ENCODE results near the gene FOXD1.

The FOXD1 gene

GRCh38 chr5:73436535-73437100 is 12.0 kb downstream of the FOXD1 start:
- FAIRE-seq (no peak), DNase-seq (ENCODE audit: insufficient read length) (peak; percentile 21)
- TF ChIP-seq POLR2AphosphoS5 (IDR thresholded peaks at IDR 0.05; ENCODE audit: low read depth, low read length) = no peak
- no peak for TF ChIP-seq TAF1 (IDR thresholded peaks at IDR 0.05; ENCODE audit: borderline replicate concordance, low read depth, low read length)
- TF ChIP-seq POLR2A (IDR thresholded peaks at IDR 0.05; ENCODE audit: low read depth, low read length) = no peak

- DNase-seq (ENCODE audit: insufficient read length) (no peak), FAIRE-seq (no peak)
- TF ChIP-seq POLR2AphosphoS5 (IDR thresholded peaks at IDR 0.05; ENCODE audit: low read depth, low read length) (no peak), TAF1 (IDR thresholded peaks at IDR 0.05; ENCODE audit: borderline replicate concordance, low read depth, low read length) (no peak), POLR2A (IDR thresholded peaks at IDR 0.05; ENCODE audit: low read depth, low read length) (no peak)
Observed at GRCh38 chr5:73435759-73436534, 12.6 kb downstream of the FOXD1 start.

GRCh38 chr5:73434907-73435306 is 13.7 kb downstream of the FOXD1 start:
- FAIRE-seq (no peak), DNase-seq (ENCODE audit: insufficient read length) (no peak)
- TF ChIP-seq TAF1 (IDR thresholded peaks at IDR 0.05; ENCODE audit: borderline replicate concordance, low read depth, low read length) (no peak), POLR2AphosphoS5 (IDR thresholded peaks at IDR 0.05; ENCODE audit: low read depth, low read length) (no peak)

- no peak for DNase-seq (ENCODE audit: insufficient read length)
- FAIRE-seq = no peak
Observed at GRCh38 chr5:73434461-73434860, 14.1 kb downstream of the FOXD1 start.

GRCh38 chr5:73433982-73434342 is 14.6 kb downstream of the FOXD1 start:
- DNase-seq (ENCODE audit: insufficient read length) (no peak), FAIRE-seq (no peak)
- TF ChIP-seq TAF1 (IDR thresholded peaks at IDR 0.05; ENCODE audit: borderline replicate concordance, low read depth, low read length) = no peak
- no peak for TF ChIP-seq POLR2AphosphoS5 (IDR thresholded peaks at IDR 0.05; ENCODE audit: low read depth, low read length)
- no peak for TF ChIP-seq POLR2A (IDR thresholded peaks at IDR 0.05; ENCODE audit: low read depth, low read length)

More at GRCh38 chr5:73434461-73434860, 14.1 kb downstream of the FOXD1 start:
- no peak for TF ChIP-seq TAF1 (IDR thresholded peaks at IDR 0.05; ENCODE audit: borderline replicate concordance, low read depth, low read length)
- TF ChIP-seq POLR2A (IDR thresholded peaks at IDR 0.05; ENCODE audit: low read depth, low read length) = no peak
- TF ChIP-seq POLR2AphosphoS5 (IDR thresholded peaks at IDR 0.05; ENCODE audit: low read depth, low read length) = no peak

GRCh38 chr5:73433272-73433981 is 15.2 kb downstream of the FOXD1 start:
- no peak for DNase-seq (ENCODE audit: insufficient read length)
- TF ChIP-seq TAF1 (IDR thresholded peaks at IDR 0.05; ENCODE audit: borderline replicate concordance, low read depth, low read length) = no peak
- TF ChIP-seq POLR2AphosphoS5 (IDR thresholded peaks at IDR 0.05; ENCODE audit: low read depth, low read length) = no peak
- TF ChIP-seq POLR2A (IDR thresholded peaks at IDR 0.05; ENCODE audit: low read depth, low read length) = no peak
- no peak for FAIRE-seq

GRCh38 chr5:73431204-73431851 is 17.2 kb downstream of the FOXD1 start:
- no peak for FAIRE-seq
- DNase-seq (ENCODE audit: insufficient read length) = no peak
- TF ChIP-seq TAF1 (IDR thresholded peaks at IDR 0.05; ENCODE audit: borderline replicate concordance, low read depth, low read length) (no peak), POLR2AphosphoS5 (IDR thresholded peaks at IDR 0.05; ENCODE audit: low read depth, low read length) (no peak), POLR2A (IDR thresholded peaks at IDR 0.05; ENCODE audit: low read depth, low read length) (no peak)

- FAIRE-seq (no peak), DNase-seq (ENCODE audit: insufficient read length) (no peak)
- no peak for TF ChIP-seq POLR2AphosphoS5 (IDR thresholded peaks at IDR 0.05; ENCODE audit: low read depth, low read length)
- no peak for TF ChIP-seq POLR2A (IDR thresholded peaks at IDR 0.05; ENCODE audit: low read depth, low read length)
- TF ChIP-seq TAF1 (IDR thresholded peaks at IDR 0.05; ENCODE audit: borderline replicate concordance, low read depth, low read length) = no peak
Observed at GRCh38 chr5:73426034-73426433, 22.5 kb downstream of the FOXD1 start.

- no peak for DNase-seq (ENCODE audit: insufficient read length)
- TF ChIP-seq POLR2A (IDR thresholded peaks at IDR 0.05; ENCODE audit: low read depth, low read length) = no peak
- FAIRE-seq = no peak
Observed at GRCh38 chr5:73424556-73424977, 24.0 kb downstream of the FOXD1 start.

- TF ChIP-seq TAF1 (IDR thresholded peaks at IDR 0.05; ENCODE audit: borderline replicate concordance, low read depth, low read length) (no peak), POLR2A (IDR thresholded peaks at IDR 0.05; ENCODE audit: low read depth, low read length) (no peak), POLR2AphosphoS5 (IDR thresholded peaks at IDR 0.05; ENCODE audit: low read depth, low read length) (no peak)
- FAIRE-seq (no peak), DNase-seq (ENCODE audit: insufficient read length) (no peak)
Observed at GRCh38 chr5:73422164-73422563, 26.4 kb downstream of the FOXD1 start.

GRCh38 chr5:73420666-73421065 is 27.9 kb downstream of the FOXD1 start:
- FAIRE-seq (no peak), DNase-seq (ENCODE audit: insufficient read length) (no peak)
- no peak for TF ChIP-seq POLR2A (IDR thresholded peaks at IDR 0.05; ENCODE audit: low read depth, low read length)
- no peak for TF ChIP-seq POLR2AphosphoS5 (IDR thresholded peaks at IDR 0.05; ENCODE audit: low read depth, low read length)
- TF ChIP-seq TAF1 (IDR thresholded peaks at IDR 0.05; ENCODE audit: borderline replicate concordance, low read depth, low read length) = no peak
